SW480 (cell line): ENCODE data around the gene ATL2.
A peak's percentile ranks its signal among the peaks of the same experiment; 100 is the strongest.
"Not testable (repeated sequence)": the region's sequence is repeated elsewhere in the genome, so short reads cannot be mapped to it uniquely, and the experiment has no call there.

Experiments
- DNase-seq: peaks from one replicate; pipeline ENCODE4 v3.0.0-alpha.2; 2016; ENCODE audit warnings: low spot score

The ATL2 gene

DNA sequence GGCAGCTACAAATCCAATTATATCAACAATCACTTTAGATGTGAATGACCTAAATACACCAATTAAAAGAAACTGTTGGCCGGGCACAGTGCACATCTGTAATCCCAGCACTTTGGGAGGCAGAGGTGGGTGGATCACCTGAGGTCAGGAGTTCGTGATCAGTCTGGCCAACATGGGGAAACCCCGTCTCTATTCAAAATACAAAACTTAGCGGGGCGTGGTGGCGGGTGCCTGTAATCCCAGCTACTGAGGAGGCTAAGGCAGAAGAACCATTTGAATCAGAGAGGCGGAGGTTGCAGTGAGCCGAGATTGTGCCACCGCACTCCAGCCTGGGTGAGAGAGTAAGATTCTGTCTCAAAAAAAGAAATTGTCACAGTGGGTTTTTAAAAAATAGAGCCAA lies 49.5 kb downstream of the ATL2 start:
- no peak for DNase-seq

DNA sequence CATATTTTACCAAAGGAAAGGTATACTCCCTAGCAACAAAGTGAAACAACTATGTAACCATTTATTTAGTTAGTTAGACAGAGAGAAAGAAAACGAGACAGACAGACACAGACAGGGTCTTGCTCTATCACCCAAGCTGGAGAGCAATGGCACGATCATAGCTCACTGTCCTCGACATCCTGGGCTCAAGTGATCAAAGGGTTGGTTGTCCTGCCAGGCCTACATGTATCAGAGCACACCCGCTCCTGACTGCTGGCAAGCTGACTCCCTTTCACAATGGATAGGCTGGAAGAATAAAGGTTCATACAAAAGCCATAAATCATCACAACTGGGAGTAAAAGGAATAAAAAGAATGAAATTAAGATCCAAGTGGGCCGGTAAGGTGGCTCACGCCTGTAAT lies 53.5 kb downstream of the ATL2 start:
- DNase-seq, result no peak

DNA sequence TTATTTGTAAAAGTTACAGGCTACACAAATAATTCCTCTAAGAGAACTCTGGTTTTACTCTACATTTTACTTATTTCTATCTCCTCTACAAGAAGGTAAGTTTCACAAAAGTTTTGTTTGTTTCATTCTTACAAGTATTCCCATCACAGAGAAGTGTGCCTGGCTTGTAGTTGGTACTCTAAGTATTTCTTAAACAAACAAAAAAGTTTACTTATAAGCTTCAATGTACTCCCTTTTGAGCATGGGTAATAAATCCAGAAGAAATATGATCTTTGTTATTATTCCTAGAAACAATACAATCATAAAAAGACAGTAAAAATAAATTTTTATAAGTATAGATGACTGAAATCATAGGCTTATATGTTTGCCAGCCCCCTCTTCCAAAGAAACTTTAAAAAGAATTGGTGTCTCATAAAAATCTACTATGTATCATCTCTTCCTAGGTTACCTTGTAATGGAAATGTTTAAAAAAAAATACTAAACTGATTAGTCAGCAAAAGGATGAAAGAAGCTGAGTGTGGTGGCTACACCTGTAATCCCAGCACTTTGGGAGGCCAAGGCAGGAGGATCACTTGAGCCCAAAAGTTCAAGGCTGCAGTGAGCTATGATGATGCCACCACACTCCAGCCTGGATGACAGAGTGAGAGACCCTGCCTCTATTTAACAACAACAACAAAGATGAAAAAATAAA lies 54.7 kb downstream of the ATL2 start:
- no peak for DNase-seq

DNA sequence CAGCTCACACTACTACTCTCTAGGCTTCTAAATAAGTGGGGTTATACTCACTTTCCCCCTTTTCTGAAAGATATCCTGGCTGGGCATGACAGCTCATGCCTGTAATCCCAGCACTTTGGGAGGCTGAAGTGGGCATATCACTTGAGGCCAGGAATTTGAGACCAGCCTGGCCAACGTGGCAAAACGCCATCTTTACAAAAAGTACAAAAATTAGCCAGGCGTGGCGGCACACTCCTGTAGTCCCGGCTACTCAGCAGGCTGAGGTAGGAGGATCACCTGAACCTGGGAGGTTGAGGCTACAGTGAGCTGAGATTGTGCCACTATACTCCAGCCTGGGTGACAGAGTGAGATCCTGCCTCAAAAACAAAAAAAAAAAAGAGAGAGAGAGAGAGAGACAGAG lies 57.8 kb downstream of the ATL2 start:
- not testable (repeated sequence) for DNase-seq

DNA sequence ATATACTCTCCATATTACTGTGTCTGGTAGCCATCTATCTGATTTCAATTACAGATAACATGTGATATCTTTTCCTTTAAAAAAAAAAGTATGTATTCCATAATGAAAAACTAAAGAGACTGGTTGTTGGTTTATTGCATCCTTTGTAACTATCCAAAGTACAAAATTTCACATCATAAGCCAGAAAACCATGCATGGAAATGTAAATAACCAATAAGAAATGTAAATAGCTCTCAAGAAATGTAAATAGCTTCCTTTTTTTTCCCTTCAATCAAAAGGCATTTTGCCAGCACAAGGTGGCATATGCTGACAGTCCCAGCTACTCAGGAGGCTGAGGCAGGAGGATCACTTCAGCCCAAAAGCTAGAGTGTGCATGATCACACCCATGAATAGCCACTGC lies 59.3 kb downstream of the ATL2 start:
- DNase-seq, result no peak

DNA sequence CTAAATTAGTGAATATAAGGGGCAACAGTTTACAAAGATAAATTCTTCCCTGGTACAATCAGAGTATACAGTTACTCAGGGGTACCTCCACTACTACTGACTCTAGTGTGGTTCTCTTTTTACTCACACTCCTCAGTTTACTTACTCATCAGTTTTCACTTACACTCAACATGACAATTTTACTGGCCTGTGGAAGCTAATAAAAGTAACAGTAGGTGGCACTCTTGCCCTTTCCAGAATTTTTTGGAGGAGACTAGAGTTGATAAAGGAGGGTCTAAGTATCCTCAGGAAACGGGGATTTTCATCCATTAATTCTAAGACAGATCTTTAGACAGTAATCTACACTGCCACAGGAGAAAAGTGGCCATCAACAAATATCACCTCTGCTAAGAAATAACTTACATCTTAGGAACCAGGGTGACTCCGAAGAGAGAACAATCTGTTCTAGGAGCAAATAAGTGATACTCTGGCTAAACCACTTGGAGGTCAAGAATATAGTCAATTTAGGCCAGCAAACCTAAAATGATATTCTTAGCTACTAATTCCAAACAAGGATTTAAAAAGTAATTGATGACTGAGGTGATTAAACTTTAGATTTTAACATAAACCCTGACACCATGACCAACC lies 61.3 kb downstream of the ATL2 start:
- peak; percentile 51 for DNase-seq

DNA sequence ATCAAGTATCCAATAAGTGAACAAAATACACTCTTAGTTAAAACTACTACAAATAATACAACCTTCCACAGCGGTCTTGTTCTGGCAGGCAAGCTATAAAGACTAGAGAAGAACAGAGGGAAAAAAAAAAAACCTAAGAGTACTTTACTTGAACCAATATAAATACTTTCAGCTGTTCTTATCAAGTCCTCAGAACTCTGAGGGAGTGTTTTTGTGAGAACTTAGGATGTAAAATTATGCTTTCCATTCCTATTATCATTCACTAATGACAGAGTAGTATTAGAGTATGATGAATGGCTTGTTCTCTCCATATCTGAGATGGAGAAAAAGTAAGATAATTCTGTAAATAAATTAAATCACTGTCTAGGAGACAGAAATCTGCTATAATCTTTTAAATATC lies 68.3 kb downstream of the ATL2 start:
- DNase-seq, result no peak

DNA sequence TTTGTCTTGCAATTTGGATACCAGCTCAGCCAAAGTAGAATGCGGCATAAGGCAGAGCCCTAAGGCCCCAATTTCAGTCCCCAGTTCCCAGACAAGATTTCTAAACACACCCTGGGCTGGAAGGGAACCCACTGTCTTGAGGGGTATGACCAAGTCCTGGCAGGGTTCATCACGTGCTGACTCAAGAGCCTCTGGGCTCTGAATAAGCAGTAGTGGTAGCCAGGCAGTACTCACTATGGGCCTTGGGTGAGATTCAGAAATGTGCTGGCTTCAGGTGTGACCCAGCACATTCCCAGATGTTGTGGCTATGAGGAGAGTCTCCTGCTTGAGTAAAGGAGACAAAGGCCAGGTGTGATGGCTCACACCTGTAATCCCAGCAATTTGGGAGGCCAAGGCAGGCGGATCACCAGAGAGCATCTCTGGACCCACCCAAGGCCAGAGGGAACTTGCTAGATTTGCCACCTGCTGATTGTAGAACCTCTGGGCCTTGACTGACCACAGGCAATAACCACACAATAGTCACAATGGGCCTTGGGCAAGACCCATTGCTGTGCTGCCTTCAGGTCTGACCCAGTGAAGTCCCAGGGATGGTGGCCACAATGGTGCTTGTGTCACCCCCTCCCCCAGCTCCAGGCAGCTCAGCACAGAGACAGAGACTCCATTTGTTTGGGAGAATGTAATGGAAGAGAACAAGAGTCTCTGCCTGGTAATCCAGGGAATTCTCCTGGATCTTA lies 74.9 kb downstream of the ATL2 start:
- no peak for DNase-seq

DNA sequence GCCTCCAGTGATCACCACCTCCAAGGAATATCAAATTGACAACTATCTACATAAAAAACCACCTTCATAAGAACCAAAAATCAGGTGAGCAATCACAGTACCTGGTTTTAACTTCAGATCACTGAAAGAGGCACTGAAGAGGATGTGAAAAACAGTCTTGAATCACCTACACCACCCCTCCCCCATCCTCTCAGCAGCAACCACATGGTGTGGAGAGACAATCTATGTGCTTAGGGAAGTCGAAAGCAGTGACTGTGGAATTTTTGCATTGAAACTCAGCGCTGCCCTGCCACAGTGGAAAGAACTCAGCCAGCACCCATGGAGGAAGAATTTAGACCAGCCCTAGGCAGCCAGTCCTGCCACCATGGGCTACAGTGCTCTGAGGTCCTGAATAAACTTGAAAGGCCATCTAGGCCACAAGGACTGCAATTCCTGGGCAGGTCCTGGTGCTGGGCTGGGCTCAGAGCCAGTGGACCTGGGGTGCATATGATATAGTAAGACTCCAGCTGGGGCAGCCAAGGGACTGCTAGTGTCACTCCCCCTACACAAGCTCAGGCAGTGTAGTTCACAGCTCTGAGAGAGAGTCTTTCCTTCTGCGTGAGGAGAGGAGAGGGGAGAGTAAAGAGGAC lies 75.6 kb downstream of the ATL2 start:
- DNase-seq, result no peak

DNA sequence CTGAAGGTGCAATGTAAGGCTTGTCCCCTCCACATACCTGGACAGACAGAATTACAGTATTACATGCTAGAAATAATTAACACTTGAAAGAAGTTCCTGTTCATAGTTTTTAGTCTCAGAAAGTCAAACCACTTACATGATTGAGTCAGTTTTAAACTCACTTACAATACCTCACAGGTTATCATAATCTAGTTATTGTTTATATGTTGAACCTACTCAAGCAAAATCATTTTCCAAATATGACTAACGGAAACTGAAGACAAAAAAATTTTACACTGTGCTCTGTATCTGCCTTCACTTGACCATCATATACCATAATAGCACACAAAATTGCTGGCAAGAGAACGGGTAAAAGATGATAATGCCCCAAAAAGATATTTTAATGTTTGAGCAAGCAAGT lies 78.5 kb downstream of the ATL2 start:
- DNase-seq, result no peak

DNA sequence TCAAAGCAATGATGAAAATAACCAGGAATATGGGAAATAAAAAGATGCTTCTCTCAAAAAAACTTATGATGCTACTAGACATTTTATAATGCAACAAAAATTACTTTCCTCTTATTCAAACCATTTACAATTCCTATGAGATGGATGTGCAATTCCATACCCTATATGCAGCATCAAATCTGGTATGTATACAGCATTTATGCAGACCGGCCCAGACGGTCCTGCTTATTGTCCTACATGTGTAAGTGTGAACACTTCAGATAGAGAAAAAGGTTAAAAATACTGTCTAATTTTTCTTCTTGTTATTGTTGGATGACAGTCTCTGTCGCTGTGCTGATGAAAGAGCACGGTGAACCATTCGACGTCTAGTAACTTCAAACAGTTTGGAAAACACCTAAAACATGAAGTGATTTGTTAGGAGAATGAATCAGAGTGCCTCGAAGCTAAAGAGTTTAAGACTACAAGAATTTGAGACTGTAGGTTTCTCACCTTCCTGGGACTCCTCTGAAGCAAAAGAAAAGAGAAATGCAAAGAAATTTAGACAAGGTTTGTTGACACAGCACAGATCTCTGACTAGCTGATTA lies 80.8 kb downstream of the ATL2 start:
- no peak for DNase-seq

DNA sequence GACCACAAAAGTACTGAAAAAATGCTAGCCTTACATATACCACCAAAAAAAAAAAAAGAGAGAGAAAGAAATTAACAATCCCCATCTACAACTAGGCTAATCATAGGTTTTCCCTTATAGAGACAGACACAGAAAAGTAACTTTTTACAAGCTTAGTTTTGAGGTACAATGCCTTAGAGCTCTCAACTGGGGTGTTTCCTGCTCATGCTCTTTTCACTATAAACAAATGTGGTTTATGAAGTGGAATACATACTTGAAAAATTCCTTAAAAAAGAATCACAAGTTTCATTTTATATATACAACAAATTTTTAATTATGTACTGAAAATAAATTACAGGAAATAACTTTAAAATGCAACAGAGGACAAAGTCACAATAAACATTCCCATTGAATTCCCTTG lies 82.5 kb downstream of the ATL2 start:
- no peak for DNase-seq

DNA sequence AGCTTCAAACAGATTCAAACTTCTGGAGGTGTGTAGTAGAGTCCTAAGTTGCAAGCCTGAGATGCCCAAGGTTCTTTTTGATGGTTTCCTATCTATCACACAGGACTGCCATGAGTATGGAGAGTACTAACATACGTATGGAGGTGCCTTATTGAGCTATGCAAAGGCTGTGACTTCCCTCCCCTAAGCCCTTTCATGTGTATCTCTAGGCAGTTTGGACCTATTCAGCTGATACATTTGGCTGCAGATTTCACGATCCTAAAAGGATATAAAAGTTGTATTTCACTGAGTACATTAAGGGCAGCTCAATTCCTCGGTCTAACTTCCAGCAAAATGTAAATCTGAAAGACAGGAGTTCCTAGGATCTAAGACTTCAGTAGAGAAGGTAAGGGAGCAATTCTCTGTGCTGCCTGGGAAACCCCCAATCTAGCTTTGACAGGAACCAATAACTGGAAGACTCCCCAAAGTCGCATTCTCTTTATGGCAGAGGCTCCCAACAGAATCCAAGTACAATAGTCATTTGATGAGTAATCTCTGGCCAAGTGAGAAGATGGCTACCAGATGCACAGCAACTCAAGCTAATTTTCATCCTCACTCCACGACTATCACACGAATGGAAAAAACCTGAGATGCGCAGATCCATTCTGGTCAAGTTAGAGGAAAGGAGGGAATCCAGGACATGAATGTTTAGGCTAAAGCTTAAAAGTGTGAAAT lies 83.8 kb downstream of the ATL2 start:
- DNase-seq, result no peak

DNA sequence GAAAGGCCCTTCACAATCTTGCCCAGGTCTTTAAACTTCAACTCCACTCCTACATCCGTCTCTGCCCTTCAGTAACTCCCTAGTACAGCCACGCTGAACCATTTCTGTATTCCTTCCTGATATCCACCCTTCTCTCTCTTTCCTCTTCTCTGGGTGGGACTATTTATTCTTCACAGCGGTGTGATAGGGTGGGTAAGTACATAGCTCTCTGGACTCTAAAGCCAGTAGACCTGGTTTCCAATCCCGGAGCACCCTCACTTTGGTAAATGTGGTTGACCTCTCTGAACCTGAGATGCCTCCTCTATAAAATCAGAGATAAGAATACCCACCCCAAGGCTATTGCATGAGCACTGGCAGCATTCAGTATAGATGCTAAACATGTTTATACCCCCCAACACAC lies 86.7 kb downstream of the ATL2 start:
- no peak for DNase-seq

DNA sequence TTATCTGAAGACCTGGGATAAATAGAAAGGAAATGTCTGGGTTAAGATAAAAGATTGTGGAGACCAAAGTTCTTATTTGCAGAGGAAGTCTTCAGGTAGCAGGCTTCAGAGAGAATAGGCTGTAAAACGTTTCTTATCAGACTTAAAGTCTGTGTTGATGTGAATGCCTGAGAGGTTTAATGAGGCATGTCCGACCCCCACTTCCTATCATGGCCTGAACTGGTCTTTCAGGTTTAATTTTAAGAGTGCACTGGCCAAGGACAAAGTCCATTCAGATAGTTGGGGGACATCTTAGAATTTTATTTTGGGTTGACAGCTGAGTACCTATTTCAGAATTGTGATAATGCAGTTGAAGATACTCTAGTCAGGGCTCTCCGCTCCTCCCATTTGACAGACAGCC lies 92.1 kb downstream of the ATL2 start:
- DNase-seq, result no peak

DNA sequence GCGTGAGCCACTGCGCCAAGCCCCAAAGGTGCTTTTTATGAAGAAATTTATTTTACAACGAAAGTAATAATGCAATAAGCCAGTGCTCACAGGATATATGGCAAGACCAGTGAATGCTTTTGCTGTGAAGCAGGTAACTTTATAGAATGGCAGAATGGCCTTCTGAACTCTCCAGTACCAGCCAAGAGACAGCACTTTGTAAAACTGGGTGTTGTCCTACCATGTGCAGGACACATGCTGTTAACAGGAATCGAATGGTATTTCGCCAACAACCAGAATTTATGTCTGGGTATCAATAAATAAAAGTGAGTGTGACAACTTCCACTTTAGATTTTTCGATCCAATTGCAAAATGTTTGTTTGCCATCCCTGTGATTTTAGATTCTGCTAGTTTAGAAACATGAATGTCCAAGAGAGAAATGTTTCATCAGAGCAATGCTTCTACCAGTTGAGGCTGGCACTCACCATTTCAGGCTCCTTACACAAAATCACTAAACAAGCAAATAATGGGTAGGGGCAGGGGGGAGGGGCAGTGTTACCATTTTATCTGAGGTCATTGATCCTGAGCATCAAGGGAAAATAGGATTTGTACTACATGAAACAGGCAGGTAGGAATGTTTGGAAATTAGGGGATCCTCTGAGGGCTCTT lies 95.9 kb downstream of the ATL2 start:
- no peak for DNase-seq

DNA sequence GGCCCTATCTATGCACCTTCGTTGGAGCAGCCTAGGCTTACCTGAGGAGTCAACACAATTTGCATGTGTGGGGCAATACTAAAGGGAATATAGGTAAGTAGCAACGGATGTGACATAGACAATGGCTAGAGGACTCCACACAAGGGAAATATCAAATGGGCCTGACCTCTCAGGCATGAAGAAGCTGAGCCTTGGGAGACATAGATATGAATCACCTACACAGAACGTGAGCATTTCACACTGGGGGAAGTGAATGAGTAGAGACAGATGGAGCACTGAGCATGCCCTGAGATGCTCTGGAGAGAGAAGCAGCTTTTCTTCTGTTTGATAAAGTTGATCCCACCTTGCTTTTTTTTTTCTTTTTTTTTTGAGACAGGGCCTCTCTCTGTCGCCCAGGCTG lies 97.9 kb downstream of the ATL2 start:
- no peak for DNase-seq

DNA sequence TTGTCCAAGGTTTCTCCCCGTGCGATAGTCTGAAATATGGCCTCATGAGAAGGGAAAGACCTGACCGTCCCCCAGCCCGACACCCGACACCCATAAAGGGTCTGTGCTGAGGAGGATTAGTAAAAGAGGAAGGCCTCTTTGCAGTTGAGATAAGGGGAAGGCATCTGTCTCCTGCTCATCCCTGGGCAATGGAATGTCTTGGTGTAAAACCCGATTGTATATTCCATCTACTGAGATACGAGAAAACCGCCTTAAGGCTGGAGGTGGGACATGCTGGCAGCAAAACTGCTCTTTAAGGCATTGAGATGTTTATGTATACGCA lies 99.0 kb downstream of the ATL2 start:
- DNase-seq, result not testable (repeated sequence)

DNA sequence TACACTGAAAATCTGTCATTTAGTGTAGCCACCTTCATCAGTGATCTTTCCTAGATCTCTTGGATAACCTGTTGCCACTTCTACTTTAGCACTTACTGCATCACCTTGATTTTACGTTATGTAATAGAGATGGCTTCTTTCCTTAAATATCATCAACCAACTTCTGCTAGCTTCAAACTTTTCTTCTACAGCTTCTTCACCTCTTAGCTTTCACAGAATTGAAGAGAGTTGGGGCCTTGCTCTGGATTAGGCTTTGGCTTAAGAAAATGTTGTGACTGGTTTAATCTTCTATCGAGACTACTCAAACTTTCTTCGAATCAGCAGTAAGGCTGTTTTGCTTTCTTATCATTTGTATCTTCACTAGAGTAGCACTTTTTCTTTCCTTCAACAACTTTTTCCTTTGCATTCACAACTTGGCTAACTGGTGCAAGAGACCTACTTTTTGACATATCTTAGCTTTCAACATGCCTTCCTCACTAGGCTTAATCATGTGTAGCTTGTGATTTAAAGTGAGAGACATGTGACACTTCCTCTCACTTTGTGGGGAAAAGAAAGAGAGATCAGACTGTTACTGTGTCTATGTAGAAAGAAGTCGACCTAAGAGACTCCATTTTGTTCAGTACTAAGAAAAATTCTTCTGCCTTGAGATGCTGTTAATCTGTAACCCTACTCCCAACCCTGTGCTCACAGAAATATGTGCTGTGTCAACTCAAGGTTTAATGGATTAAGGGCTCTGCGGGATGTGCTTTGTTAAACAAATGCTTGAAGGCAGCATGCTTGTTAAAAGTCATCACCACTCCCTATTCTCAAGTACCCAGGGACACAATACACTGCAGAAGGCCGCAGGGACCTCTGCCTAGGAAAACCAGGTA lies 99.6 kb downstream of the ATL2 start:
- no peak for DNase-seq
